Astrocyte (in vitro differentiated cells and primary cell): ENCODE data around the gene CLHC1. TPM values are rescaled to one million over a fixed set of nuclear protein-coding genes. Genes with fewer than 3 reads are reported as not detected.

Experiments
- DNase-seq: peaks from one replicate; pipeline ENCODE4 v3.0.0-alpha.2; 2010; ENCODE audit warnings: low read depth
- FAIRE-seq: peaks from 2 replicates; lab custom pipeline; 2011; peaks lifted over from hg19 to GRCh38; lab: Jason Lieb, UNC
- H2AFZ ChIP-seq: 2 replicates; pipeline ENCODE4 v1.6.0; 2012; ENCODE audit warnings: low read depth, low read length, inconsistent platforms
- H3K27ac ChIP-seq: 2 replicates; pipeline ENCODE4 v1.5.1; 2011; ENCODE audit warnings: low read depth, low read length, inconsistent platforms
- H3K27me3 ChIP-seq: 2 replicates; pipeline ENCODE4 v1.6.0; 2011; ENCODE audit warnings: low read length, inconsistent platforms; ENCODE audit not compliant: insufficient read depth
- H3K36me3 ChIP-seq: 2 replicates; pipeline ENCODE4 v1.5.1; 2011; ENCODE audit warnings: low read length, inconsistent platforms; ENCODE audit not compliant: insufficient read depth
- H3K4me1 ChIP-seq: 2 replicates; pipeline ENCODE4 v1.5.1; 2011; ENCODE audit warnings: low read length, inconsistent platforms; ENCODE audit not compliant: insufficient read depth
- H3K4me2 ChIP-seq: 2 replicates; pipeline ENCODE4 v1.6.0; 2012; ENCODE audit warnings: low read length, inconsistent platforms
- H3K4me3 ChIP-seq: 2 replicates; pipeline ENCODE4 v1.5.1; 2011; ENCODE audit warnings: low read depth, mild to moderate bottlenecking, low read length, inconsistent platforms; ENCODE audit not compliant: insufficient read depth
- H3K79me2 ChIP-seq: 2 replicates; pipeline ENCODE4 v1.6.0; 2012; ENCODE audit warnings: mild to moderate bottlenecking, low read length, inconsistent platforms; ENCODE audit not compliant: insufficient read depth
- H3K9ac ChIP-seq: 2 replicates; pipeline ENCODE4 v1.6.0; 2012; ENCODE audit warnings: mild to moderate bottlenecking, low read length, inconsistent platforms
- H3K9me3 ChIP-seq: 2 replicates; pipeline ENCODE4 v1.5.1; 2012; ENCODE audit warnings: low read depth, mild to moderate bottlenecking, low read length, inconsistent platforms; ENCODE audit not compliant: insufficient read depth
- H4K20me1 ChIP-seq: 2 replicates; pipeline ENCODE4 v1.6.0; 2012; ENCODE audit warnings: low read length, inconsistent platforms; ENCODE audit not compliant: insufficient read depth
- H3K27ac Mint-ChIP-seq: one replicate; pipeline ENCODE4 v1.8.0; 2021; ENCODE audit warnings: mild to moderate bottlenecking, mixed read lengths; ENCODE audit not compliant: unreplicated experiment
- H3K27me3 Mint-ChIP-seq: one replicate; pipeline ENCODE4 v1.8.0; 2021; ENCODE audit warnings: low read depth, mixed read lengths; ENCODE audit not compliant: unreplicated experiment
- H3K36me3 Mint-ChIP-seq: one replicate; pipeline ENCODE4 v1.8.0; 2021; ENCODE audit warnings: low read depth, mixed read lengths; ENCODE audit not compliant: unreplicated experiment
- H3K4me1 Mint-ChIP-seq: one replicate; pipeline ENCODE4 v1.8.0; 2021; ENCODE audit warnings: low read depth, mixed read lengths; ENCODE audit not compliant: unreplicated experiment
- H3K4me3 Mint-ChIP-seq: one replicate; pipeline ENCODE4 v1.8.0; 2021; ENCODE audit warnings: mild to moderate bottlenecking, moderate library complexity, mixed read lengths; ENCODE audit not compliant: unreplicated experiment
- H3K9me3 Mint-ChIP-seq: one replicate; pipeline ENCODE4 v1.8.0; 2021; ENCODE audit warnings: mild to moderate bottlenecking, mixed read lengths; ENCODE audit not compliant: unreplicated experiment
- CTCF ChIP-seq: IDR thresholded peaks from 2 replicates; pipeline ENCODE4 v1.5.1; 2011; ENCODE audit warnings: low read depth, mild to moderate bottlenecking, inconsistent platforms, low read length, moderate library complexity; ENCODE audit not compliant: insufficient read depth
- EZH2 ChIP-seq: IDR thresholded peaks from 2 replicates; pipeline ENCODE4 v1.6.1; 2012; ENCODE audit warnings: mild to moderate bottlenecking, low read length, inconsistent platforms; ENCODE audit not compliant: insufficient read depth
- total RNA-seq: library from RNA; stranded (reverse); gene quantifications from 2 replicates; pipeline ENCODE4 v1.2.1, GENCODE V29; 2021

Gene CLHC1
- total RNA-seq, 1 donor from 2014 or later: 17.5 TPM

DNA sequence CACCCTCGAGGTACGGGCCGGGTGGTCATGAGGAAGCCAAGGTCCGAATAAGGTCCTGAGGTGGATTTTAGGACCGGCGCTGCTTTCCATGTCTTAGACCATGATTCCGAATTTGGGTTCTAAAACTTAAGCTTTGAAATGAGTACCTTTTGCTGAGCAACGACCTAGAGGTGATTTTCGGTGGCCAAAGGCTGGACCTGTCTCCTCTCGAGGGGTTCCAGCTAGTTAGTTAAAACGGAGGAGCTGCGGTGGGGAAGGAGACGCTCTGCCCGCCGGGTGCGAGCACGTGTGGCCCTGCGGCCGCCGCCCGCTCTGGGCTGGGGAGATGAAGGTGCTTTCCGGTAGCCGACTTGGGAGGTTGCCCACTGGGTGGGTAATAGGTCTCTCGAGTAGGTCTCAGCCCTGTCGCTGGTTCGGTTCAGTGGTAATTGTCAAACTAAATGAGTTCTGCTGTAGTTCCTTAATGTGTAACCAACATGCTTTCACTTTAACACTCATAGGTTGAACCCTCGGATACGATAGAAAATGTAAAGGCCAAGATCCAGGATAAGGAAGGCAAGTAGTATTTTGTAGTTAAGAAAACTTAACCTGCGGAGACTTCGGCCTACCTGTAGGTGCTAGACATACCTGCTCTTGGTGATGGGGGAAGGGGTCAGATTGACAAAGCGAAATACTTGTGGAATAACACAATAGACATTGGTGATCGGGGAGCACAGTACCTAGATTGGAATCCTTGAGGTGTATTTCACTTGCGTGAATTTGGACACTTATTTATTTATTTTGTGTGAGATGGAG is 967 bp upstream of the CLHC1 start:
- Histone ChIP-seq H3K27ac (peak overlapping the region; percentile 99), H3K79me2 (peaks cover 73% of the 10 kb centered on the region), H3K27me3 (no peaks in the 10 kb centered on the region), H3K4me2 (peak overlapping the region; percentile 93), H3K9ac (peak overlapping the region; percentile 98), H3K4me1 (peaks cover 14% of the 10 kb centered on the region), H3K36me3 (peaks cover 35% of the 10 kb centered on the region), H3K9me3 (no peaks in the 10 kb centered on the region), H3K4me3 (peak overlapping the region; percentile 97), H4K20me1 (peaks cover 44% of the 10 kb centered on the region), H2AFZ (peak overlapping the region; percentile 96)
- FAIRE-seq (no peak), DNase-seq (peak; percentile 10)
- Mint-ChIP-seq H3K9me3 (no peaks in the 10 kb centered on the region), H3K27me3 (no peaks in the 10 kb centered on the region), H3K4me3 (peak overlapping the region; percentile 95), H3K4me1 (peaks cover 31% of the 10 kb centered on the region), H3K27ac (peak overlapping the region; percentile 96), H3K36me3 (peaks cover 20% of the 10 kb centered on the region)
- no peak for TF ChIP-seq CTCF
- TF ChIP-seq EZH2: no peak

DNA sequence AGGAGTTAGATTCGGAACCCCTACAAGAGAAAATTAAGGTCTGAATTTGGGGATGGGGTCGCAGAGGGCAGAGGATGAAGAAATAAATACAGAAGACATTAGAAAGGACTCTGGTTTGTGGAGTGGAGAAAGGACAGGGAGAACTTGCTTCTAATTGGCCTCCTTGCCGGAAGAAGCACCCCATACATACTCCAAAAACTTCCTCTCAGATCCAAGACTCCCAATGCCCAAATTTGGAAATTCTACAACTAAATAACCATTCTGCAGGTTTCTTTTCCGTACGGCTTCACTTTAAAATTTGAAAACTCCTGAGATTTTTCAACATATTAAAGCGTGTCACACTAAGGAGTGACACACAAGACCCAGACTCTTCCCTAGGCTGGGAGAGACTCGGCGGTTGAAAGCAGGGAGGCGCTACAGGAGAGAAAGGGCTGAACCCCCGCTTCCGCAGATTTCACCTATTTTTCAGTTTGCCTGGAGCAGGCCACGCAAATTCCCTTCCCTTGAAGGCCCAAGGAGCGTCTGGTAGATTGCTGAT is 478 bp downstream of the CLHC1 start:
- DNase-seq (peak; percentile 38), FAIRE-seq (no peak)
- no peaks in the 10 kb centered on the region for H3K27me3 ChIP-seq
- H3K4me1 ChIP-seq: peaks cover 14% of the 10 kb centered on the region
- peak overlapping the region; percentile 98 for H3K9ac ChIP-seq
- peaks cover 40% of the 10 kb centered on the region for H4K20me1 ChIP-seq
- H3K4me3 ChIP-seq: peak overlapping the region; percentile 97
- H3K27ac ChIP-seq: peak overlapping the region; percentile 99
- H3K36me3 Mint-ChIP-seq: peaks cover 20% of the 10 kb centered on the region
- peak overlapping the region; percentile 96 for H3K27ac Mint-ChIP-seq
- peaks cover 28% of the 10 kb centered on the region for H3K36me3 ChIP-seq
- no peak for TF ChIP-seq EZH2
- no peak for TF ChIP-seq CTCF
- peak overlapping the region; percentile 93 for H3K4me2 ChIP-seq
- H3K79me2 ChIP-seq: peaks cover 85% of the 10 kb centered on the region
- H2AFZ ChIP-seq: peak overlapping the region; percentile 96
- H3K4me3 Mint-ChIP-seq: peak overlapping the region; percentile 95
- no peaks in the 10 kb centered on the region for H3K27me3 Mint-ChIP-seq
- no peaks in the 10 kb centered on the region for H3K9me3 Mint-ChIP-seq
- no peaks in the 10 kb centered on the region for H3K9me3 ChIP-seq
- peaks cover 35% of the 10 kb centered on the region for H3K4me1 Mint-ChIP-seq

GRCh38 chr2:55230551-55230950 is 1.5 kb downstream of the CLHC1 start:
- TF ChIP-seq CTCF (no peak), EZH2 (no peak)
- H3K27ac Mint-ChIP-seq: peak overlapping the region; percentile 96

More at GRCh38 chr2:55230551-55230950, 1.5 kb downstream of the CLHC1 start:
- Mint-ChIP-seq H3K27me3 (no peaks in the 10 kb centered on the region), H3K4me3 (peak overlapping the region; percentile 95), H3K36me3 (peaks cover 17% of the 10 kb centered on the region), H3K4me1 (peaks cover 34% of the 10 kb centered on the region), H3K9me3 (no peaks in the 10 kb centered on the region)
- Histone ChIP-seq H4K20me1 (peaks cover 30% of the 10 kb centered on the region), H3K27ac (no peak overlapping the region), H3K27me3 (no peaks in the 10 kb centered on the region), H3K79me2 (peaks cover 82% of the 10 kb centered on the region), H3K4me1 (peaks cover 14% of the 10 kb centered on the region), H3K4me2 (peak overlapping the region; percentile 93), H3K9me3 (no peaks in the 10 kb centered on the region), H2AFZ (no peak overlapping the region), H3K9ac (no peak overlapping the region), H3K4me3 (no peak overlapping the region), H3K36me3 (peaks cover 19% of the 10 kb centered on the region)
- FAIRE-seq (no peak), DNase-seq (no peak)
